ENCODE measurements around the gene UBE2S. TPM values are rescaled to one million over a fixed set of nuclear protein-coding genes. Genes with fewer than 3 reads are reported as not detected.

Gene UBE2S
- polyA plus RNA-seq, 3 donors = 16.1 to 40.9 (median 21.9) TPM

DNA sequence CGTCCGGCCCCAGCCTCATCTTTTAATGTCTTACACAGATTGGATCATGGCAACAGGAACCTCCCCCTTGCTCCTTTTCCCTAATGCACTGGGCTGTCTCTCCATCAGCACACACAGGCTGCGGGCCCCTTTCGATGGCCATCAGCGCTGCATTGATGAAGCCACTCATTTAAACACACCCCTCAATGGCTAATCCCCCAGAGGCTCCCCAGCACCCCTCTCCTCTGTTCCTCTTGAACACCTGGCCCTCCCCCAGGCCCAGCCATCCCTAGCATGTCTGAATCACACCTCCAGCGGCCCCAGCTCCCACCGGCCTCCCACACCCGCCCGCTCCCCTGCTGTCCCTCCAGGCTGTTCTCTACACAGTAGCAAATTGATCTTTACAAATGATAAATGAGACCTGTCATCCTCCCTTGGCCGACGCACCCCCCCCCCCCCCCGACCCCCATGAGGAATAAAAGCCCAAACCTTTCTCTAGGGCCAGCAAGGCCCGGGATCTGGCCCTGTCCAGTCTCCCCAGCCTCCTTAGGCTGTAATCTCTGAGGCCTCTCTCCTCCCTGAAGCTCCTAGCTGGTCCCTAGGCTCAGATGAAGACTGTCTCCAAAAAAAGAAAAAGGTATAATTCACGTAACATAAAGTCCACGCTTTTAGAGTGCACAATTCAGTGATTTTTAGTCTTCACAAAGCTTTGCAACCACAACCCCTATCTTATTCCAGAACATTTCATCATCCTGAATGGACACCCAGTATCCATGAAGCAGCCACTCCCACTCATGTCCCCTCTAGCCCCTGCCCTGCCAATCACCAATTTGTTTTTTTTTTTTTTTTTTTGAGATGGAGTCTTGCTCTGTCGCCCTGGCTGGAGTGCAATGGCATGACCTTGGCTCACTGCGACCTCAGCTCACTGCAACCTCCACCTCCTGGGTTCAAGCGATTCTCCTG, 14.5 kb downstream of the UBE2S start:
- no peak overlapping the region for H2AFZ ChIP-seq (ENCODE audit: insufficient read depth, low read depth, low read length, poor library complexity, severe bottlenecking)
- no peaks in the 10 kb centered on the region for H3K27me3 ChIP-seq (ENCODE audit: control insufficient read depth in 2 of 2, insufficient read depth in 2 of 2, low read length in 2 of 2)
- no peak overlapping the region for H3K27ac ChIP-seq (ENCODE audit: low read depth in 1 of 2, low read length in 2 of 2)
- H3K4me2 ChIP-seq (replicated peaks; ENCODE audit: extremely low read depth, low read length, poor library complexity, severe bottlenecking) = no peak overlapping the region
- Mint-ChIP-seq H3K27ac (peak overlapping the region in 2 of 7 donors; percentile 54 to 68), H3K4me1 (peaks cover 33% of the 10 kb centered on the region), H3K36me3 (peaks cover 24 to 32% of the 10 kb centered on the region in 2 donors), H3K9me3 (peaks cover 0 to 2% (median 0%) of the 10 kb centered on the region in 7 donors), H3K27me3 (ENCODE audit: low read depth in 3 of 3) (peaks cover 0 to 2% (median 1%) of the 10 kb centered on the region in 3 donors), H3K4me3 (no peak overlapping the region)
- H3K79me2 ChIP-seq (ENCODE audit: insufficient read depth, low read length) = peaks cover 20% of the 10 kb centered on the region
- no peak overlapping the region for H3K4me3 ChIP-seq (replicated peaks in 1 of 3; ENCODE audit: low read depth in 2 of 3, low read length in 3 of 3)
- no peak overlapping the region for H3K9ac ChIP-seq (ENCODE audit: insufficient read depth, low read length, poor library complexity, severe bottlenecking)
- peaks cover 52% of the 10 kb centered on the region for H4K20me1 ChIP-seq (ENCODE audit: insufficient read depth, low read length)
- TF ChIP-seq, protein P1, sequence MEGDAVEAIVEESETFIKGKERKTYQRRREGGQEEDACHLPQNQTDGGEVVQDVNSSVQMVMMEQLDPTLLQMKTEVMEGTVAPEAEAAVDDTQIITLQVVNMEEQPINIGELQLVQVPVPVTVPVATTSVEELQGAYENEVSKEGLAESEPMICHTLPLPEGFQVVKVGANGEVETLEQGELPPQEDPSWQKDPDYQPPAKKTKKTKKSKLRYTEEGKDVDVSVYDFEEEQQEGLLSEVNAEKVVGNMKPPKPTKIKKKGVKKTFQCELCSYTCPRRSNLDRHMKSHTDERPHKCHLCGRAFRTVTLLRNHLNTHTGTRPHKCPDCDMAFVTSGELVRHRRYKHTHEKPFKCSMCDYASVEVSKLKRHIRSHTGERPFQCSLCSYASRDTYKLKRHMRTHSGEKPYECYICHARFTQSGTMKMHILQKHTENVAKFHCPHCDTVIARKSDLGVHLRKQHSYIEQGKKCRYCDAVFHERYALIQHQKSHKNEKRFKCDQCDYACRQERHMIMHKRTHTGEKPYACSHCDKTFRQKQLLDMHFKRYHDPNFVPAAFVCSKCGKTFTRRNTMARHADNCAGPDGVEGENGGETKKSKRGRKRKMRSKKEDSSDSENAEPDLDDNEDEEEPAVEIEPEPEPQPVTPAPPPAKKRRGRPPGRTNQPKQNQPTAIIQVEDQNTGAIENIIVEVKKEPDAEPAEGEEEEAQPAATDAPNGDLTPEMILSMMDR (IDR thresholded peaks at IDR 0.05) = no peak
- peaks cover 13 to 18% of the 10 kb centered on the region in 2 donors for H3K4me1 ChIP-seq (ENCODE audit: control insufficient read depth in 1 of 2, insufficient read depth in 2 of 2, low read length in 2 of 2)
- peaks cover 29 to 33% of the 10 kb centered on the region in 2 donors for H3K36me3 ChIP-seq (replicated peaks in 1 of 2; ENCODE audit: control insufficient read depth in 1 of 2, insufficient read depth in 2 of 2, low read length in 2 of 2)
- H3K9me3 ChIP-seq (replicated peaks in 1 of 2; ENCODE audit: control insufficient read depth in 1 of 2, insufficient read depth in 1 of 2, low read length in 2 of 2) = no peaks in the 10 kb centered on the region
- no peak for DNase-seq
- intact Hi-C loops (cut with micrococcal nuclease) = no loop called here
- 85% methylated on average over 8 of the region's 18 CpGs for WGBS (ENCODE audit: insufficient coverage)

DNA sequence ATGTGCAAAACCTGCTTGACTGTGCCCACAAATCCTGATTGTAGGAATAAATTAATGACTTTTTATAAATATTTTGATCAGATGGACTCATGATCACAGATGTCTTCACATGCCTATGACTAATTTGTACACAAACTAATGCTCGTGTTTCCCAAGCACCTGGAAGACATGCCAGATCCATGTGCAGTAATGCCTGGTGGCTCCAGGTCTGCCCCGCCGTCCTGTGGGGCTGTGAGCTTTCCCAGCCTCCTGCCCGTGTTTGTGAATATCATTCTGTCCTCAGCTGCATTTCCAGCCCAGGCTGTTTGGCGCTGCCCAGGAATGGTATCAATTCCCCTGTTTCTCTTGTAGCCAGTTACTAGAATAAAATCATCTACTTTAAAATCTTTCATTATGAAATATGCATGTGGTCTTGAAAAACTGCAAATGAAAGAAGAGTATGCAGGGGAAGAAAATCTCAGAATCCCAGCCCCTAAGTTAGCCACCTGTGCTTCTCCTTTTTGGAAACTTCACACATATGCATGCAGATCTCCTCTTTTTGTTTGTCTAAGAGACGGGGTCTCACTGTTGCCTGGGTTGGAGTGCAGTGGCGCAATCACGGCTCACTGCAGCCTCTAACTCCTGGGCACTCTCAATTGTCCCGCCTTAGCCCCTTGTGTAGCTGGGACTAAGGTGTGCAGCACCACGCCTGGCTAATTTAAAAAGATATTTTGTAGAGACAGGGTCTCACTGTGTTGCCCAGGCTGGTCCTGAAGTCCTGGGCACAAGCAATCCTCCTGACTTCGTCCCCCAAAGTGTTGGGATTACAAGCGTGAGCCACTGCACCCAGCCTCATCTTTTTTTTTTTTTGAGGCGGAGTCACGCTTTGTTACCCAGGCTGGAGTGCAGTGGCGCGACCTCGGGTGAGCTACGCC, 15.6 kb downstream of the UBE2S start:
- Mint-ChIP-seq H3K27me3 (ENCODE audit: low read depth in 3 of 3) (peaks cover 0 to 1% (median 0%) of the 10 kb centered on the region in 3 donors), H3K4me1 (peaks cover 36% of the 10 kb centered on the region), H3K9me3 (no peaks in the 10 kb centered on the region), H3K4me3 (no peak overlapping the region), H3K36me3 (peaks cover 35 to 44% of the 10 kb centered on the region in 2 donors), H3K27ac (peak overlapping the region in 2 of 7 donors; percentile 32 to 52)
- Histone ChIP-seq H3K9me3 (replicated peaks in 1 of 2; ENCODE audit: control insufficient read depth in 1 of 2, insufficient read depth in 1 of 2, low read length in 2 of 2) (no peaks in the 10 kb centered on the region), H2AFZ (ENCODE audit: insufficient read depth, low read depth, low read length, poor library complexity, severe bottlenecking) (no peak overlapping the region), H4K20me1 (ENCODE audit: insufficient read depth, low read length) (peaks cover 63% of the 10 kb centered on the region), H3K9ac (ENCODE audit: insufficient read depth, low read length, poor library complexity, severe bottlenecking) (no peak overlapping the region), H3K4me3 (replicated peaks in 1 of 3; ENCODE audit: low read depth in 2 of 3, low read length in 3 of 3) (no peak overlapping the region), H3K27ac (ENCODE audit: low read depth in 1 of 2, low read length in 2 of 2) (no peak overlapping the region), H3K79me2 (ENCODE audit: insufficient read depth, low read length) (peaks cover 31% of the 10 kb centered on the region), H3K27me3 (ENCODE audit: control insufficient read depth in 2 of 2, insufficient read depth in 2 of 2, low read length in 2 of 2) (no peaks in the 10 kb centered on the region), H3K36me3 (replicated peaks in 1 of 2; ENCODE audit: control insufficient read depth in 1 of 2, insufficient read depth in 2 of 2, low read length in 2 of 2) (peaks cover 40 to 43% of the 10 kb centered on the region in 2 donors), H3K4me1 (ENCODE audit: control insufficient read depth in 1 of 2, insufficient read depth in 2 of 2, low read length in 2 of 2) (peaks cover 18 to 25% of the 10 kb centered on the region in 2 donors), H3K4me2 (replicated peaks; ENCODE audit: extremely low read depth, low read length, poor library complexity, severe bottlenecking) (no peak overlapping the region)
- no peak for DNase-seq
- TF ChIP-seq, protein P1 (IDR thresholded peaks at IDR 0.05) = no peak
- intact Hi-C loops (cut with micrococcal nuclease) = no loop called here
- 80% methylated on average over 10 of the region's 18 CpGs for WGBS (ENCODE audit: insufficient coverage)

Measured in CD14-positive monocyte (primary cell).